CD4-positive, alpha-beta T cell (primary cell): Measurements from ENCODE around the gene PIP4K2A. TPM values are rescaled to one million over a fixed set of nuclear protein-coding genes. Genes with fewer than 3 reads are reported as not detected.

Experiments
- ATAC-seq: fragments of 200-7000 bp; cut with Tn5 transposase; one replicate; pipeline ENCODE4 v1.10.0; 2022; ENCODE audit warnings: mild to moderate bottlenecking; ENCODE audit not compliant: poor library complexity
- CTCF ChIA-PET: fragments of 350-600 bp; sonication (Branson Sonifier 250); formaldehyde crosslinking; loops from one replicate; lab custom pipeline; 2021; ENCODE audit warnings: antibody characterized with exemption, inconsistent platforms; lab: Charles Lee
- POLR2A ChIA-PET: fragments of 350-600 bp; sonication (Branson Sonifier 250); formaldehyde crosslinking; loops from one replicate; lab custom pipeline; 2021; ENCODE audit warnings: antibody characterized with exemption, inconsistent platforms; lab: Charles Lee
- DNase-seq, 14 experiments: peaks; one replicate each; pipeline ENCODE4 v3.0.0-alpha.2; 2013 to 2020; ENCODE audit warnings: mixed read lengths in 2 of 14
- H3K27ac ChIP-seq, 2 donors: one replicate each; pipeline versions ENCODE4 v1.5.1 to v1.7.0; 2013; ENCODE audit warnings: low read length in 2 of 2, low read depth in 1 of 2, mild to moderate bottlenecking in 1 of 2
- H3K27me3 ChIP-seq, 2 experiments: 1 replicate in 1 of 2; 2 replicates in 1 of 2; pipeline versions ENCODE4 v1.6.1 to v1.7.0; 2013; ENCODE audit warnings: low read length in 2 of 2, control low read depth in 1 of 2, mild to moderate bottlenecking in 1 of 2, moderate library complexity in 1 of 2; ENCODE audit not compliant: insufficient read depth in 2 of 2, control insufficient read depth in 1 of 2
- H3K36me3 ChIP-seq: one replicate; pipeline ENCODE4 v1.6.1; 2013; ENCODE audit warnings: low read length, control low read depth; ENCODE audit not compliant: insufficient read depth
- H3K4me1 ChIP-seq: one replicate; pipeline ENCODE4 v1.6.1; 2013; ENCODE audit warnings: low read length, control low read depth; ENCODE audit not compliant: insufficient read depth
- H3K4me3 ChIP-seq: one replicate; pipeline ENCODE4 v1.5.1; 2013; ENCODE audit warnings: mild to moderate bottlenecking, low read length, moderate library complexity
- H3K9me3 ChIP-seq, 2 experiments: 1 replicate in 1 of 2; 2 replicates in 1 of 2; pipeline versions ENCODE4 v1.6.1 to v1.7.0; 2013; ENCODE audit warnings: low read length in 2 of 2, mild to moderate bottlenecking in 2 of 2, control low read depth in 1 of 2, moderate library complexity in 1 of 2; ENCODE audit not compliant: control insufficient read depth in 1 of 2, insufficient read depth in 1 of 2
- H3K27ac Mint-ChIP-seq: one replicate; pipeline ENCODE4 v1.8.0; 2020; ENCODE audit warnings: mixed read lengths
- H3K27me3 Mint-ChIP-seq: one replicate; pipeline ENCODE4 v1.8.0; 2021; ENCODE audit warnings: mixed read lengths
- H3K36me3 Mint-ChIP-seq: one replicate; pipeline ENCODE4 v1.8.0; 2021; ENCODE audit warnings: low read depth, mixed read lengths
- H3K4me1 Mint-ChIP-seq: one replicate; pipeline ENCODE4 v1.8.0; 2021; ENCODE audit warnings: low read depth, mixed read lengths
- H3K4me3 Mint-ChIP-seq: one replicate; pipeline ENCODE4 v1.8.0; 2020; ENCODE audit warnings: mild to moderate bottlenecking, mixed read lengths
- H3K9me3 Mint-ChIP-seq: one replicate; pipeline ENCODE4 v1.8.0; 2020; ENCODE audit warnings: mixed read lengths
- CTCF ChIP-seq: fragments of 200-600 bp; IDR thresholded peaks from one replicate; pipeline ENCODE4 v1.8.0; 2022; ENCODE audit warnings: antibody characterized with exemption, mild to moderate bottlenecking
- intact Hi-C, 2 experiments: fragments of 100-400 bp; cut with DNase I in 1 of 2; cut with micrococcal nuclease in 1 of 2; formaldehyde crosslinking; loops; one replicate each; pipeline versions ENCODE4 v1.15.1 to v1.9.0; 2023 to 2025; cut with DNase I, micrococcal nuclease
- total RNA-seq, 174 experiments: library from RNA in 2 of 174; stranded (reverse) in 2 of 174; gene quantifications; one replicate each; pipeline ENCODE4 v1.2.3 and lab custom pipeline; 2021 to 2026

The PIP4K2A gene
- total RNA-seq, 2 experiments from 2014 or later: 75.4 to 87.2 TPM

GRCh38 chr10:22638863-22639262, 75.5 kb downstream of the PIP4K2A start:
- H3K9me3 Mint-ChIP-seq: no peaks in the 10 kb centered on the region
- no peak for TF ChIP-seq CTCF
- intact Hi-C loops: no loop called here
- peaks cover 39% of the 10 kb centered on the region for H3K36me3 Mint-ChIP-seq
- no peak overlapping the region for H3K4me3 Mint-ChIP-seq
- DNase-seq: no peak
- Histone ChIP-seq H3K4me1 (peaks cover 70% of the 10 kb centered on the region), H3K27me3 (no peaks in the 10 kb centered on the region), H3K36me3 (peaks cover 4% of the 10 kb centered on the region), H3K9me3 (no peaks in the 10 kb centered on the region), H3K4me3 (no peak overlapping the region), H3K27ac (no peak overlapping the region)
- H3K4me1 Mint-ChIP-seq: peaks cover 97% of the 10 kb centered on the region
- no peak for ATAC-seq
- CTCF ChIA-PET: interaction anchor here (0.6 kb wide), 2 partner anchors 8 to 48 kb away, joined by 3 read pairs; no protein-coding TSS in a partner anchor
- H3K27me3 Mint-ChIP-seq: no peaks in the 10 kb centered on the region
- POLR2A ChIA-PET: interaction anchor here (0.7 to 1.7 kb wide), 3 partner anchors 9 to 74 kb away, joined by 3 to 5 read pairs (median 4); no protein-coding TSS in a partner anchor
- peak overlapping the region; percentile 61 for H3K27ac Mint-ChIP-seq

- no peak for ATAC-seq
- POLR2A ChIA-PET: interaction anchor here (0.5 to 1.5 kb wide), 3 partner anchors 9 to 44 kb away, joined by 3 to 6 read pairs (median 5); no protein-coding TSS in a partner anchor
- no peak overlapping the region for H3K4me3 ChIP-seq
- H3K36me3 Mint-ChIP-seq: peaks cover 36% of the 10 kb centered on the region
- intact Hi-C loops: no loop called here
- H3K4me1 ChIP-seq: peaks cover 69% of the 10 kb centered on the region
- no peak overlapping the region for H3K27ac ChIP-seq
- H3K27me3 ChIP-seq: no peaks in the 10 kb centered on the region
- H3K9me3 Mint-ChIP-seq: no peaks in the 10 kb centered on the region
- no peak overlapping the region for H3K4me3 Mint-ChIP-seq
- H3K4me1 Mint-ChIP-seq: peaks cover 97% of the 10 kb centered on the region
- peak overlapping the region; percentile 90 for H3K27ac Mint-ChIP-seq
- peaks cover 6% of the 10 kb centered on the region for H3K36me3 ChIP-seq
- TF ChIP-seq CTCF: no peak
- CTCF ChIA-PET: interaction anchor here (1.2 kb wide), 1 partner anchor 21 kb away, joined by 3 read pairs; no protein-coding TSS in a partner anchor
- no peak for DNase-seq
- no peaks in the 10 kb centered on the region for H3K9me3 ChIP-seq
- H3K27me3 Mint-ChIP-seq: no peaks in the 10 kb centered on the region
These were observed 76.9 kb downstream of the PIP4K2A start for GRCh38 chr10:22637491-22637890.

GRCh38 chr10:22635650-22636049, 78.7 kb downstream of the PIP4K2A start:
- intact Hi-C loops: no loop called here
- H3K4me3 Mint-ChIP-seq: no peak overlapping the region
- H3K27me3 Mint-ChIP-seq: no peaks in the 10 kb centered on the region
- ATAC-seq (no peak), DNase-seq (no peak)
- POLR2A ChIA-PET: interaction anchor here (0.7 to 0.9 kb wide), 3 partner anchors 12 to 24 kb away, joined by 3 read pairs; no protein-coding TSS in a partner anchor
- Histone ChIP-seq H3K36me3 (peaks cover 6% of the 10 kb centered on the region), H3K4me1 (peaks cover 72% of the 10 kb centered on the region), H3K27me3 (no peaks in the 10 kb centered on the region), H3K4me3 (no peak overlapping the region), H3K9me3 (no peaks in the 10 kb centered on the region), H3K27ac (peak overlapping the region in 1 of 2 donors; percentile 49)
- peak overlapping the region; percentile 90 for H3K27ac Mint-ChIP-seq
- no peaks in the 10 kb centered on the region for H3K9me3 Mint-ChIP-seq
- CTCF ChIA-PET: no interaction called here
- peaks cover 97% of the 10 kb centered on the region for H3K4me1 Mint-ChIP-seq
- peaks cover 26% of the 10 kb centered on the region for H3K36me3 Mint-ChIP-seq
- no peak for TF ChIP-seq CTCF
